ENCODE data around the gene FLOT1.

DNA sequence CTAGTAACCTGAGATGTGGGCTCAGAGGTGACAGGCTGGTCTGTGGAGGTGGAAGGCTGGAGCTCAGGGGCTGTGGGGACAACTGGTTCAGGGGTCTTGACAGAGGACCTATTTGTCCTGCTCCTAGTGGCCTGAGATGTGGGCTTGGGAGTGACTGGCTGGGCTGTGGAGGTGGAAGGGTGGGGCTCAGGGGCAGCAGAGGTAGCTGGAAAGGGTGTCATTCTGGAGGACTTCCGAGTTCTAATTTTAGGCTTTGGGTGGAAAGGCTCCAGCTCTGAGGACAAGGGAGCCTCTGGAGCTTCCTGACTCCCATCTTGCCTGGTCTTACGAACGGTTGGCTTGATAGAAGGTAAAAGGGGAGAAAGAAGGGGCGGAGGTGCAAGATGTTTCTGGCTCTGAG lies 36.9 kb downstream of the FLOT1 start:
- TF ChIP-seq, protein P1, sequence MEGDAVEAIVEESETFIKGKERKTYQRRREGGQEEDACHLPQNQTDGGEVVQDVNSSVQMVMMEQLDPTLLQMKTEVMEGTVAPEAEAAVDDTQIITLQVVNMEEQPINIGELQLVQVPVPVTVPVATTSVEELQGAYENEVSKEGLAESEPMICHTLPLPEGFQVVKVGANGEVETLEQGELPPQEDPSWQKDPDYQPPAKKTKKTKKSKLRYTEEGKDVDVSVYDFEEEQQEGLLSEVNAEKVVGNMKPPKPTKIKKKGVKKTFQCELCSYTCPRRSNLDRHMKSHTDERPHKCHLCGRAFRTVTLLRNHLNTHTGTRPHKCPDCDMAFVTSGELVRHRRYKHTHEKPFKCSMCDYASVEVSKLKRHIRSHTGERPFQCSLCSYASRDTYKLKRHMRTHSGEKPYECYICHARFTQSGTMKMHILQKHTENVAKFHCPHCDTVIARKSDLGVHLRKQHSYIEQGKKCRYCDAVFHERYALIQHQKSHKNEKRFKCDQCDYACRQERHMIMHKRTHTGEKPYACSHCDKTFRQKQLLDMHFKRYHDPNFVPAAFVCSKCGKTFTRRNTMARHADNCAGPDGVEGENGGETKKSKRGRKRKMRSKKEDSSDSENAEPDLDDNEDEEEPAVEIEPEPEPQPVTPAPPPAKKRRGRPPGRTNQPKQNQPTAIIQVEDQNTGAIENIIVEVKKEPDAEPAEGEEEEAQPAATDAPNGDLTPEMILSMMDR (IDR thresholded peaks at IDR 0.05; ENCODE audit: low read length), result no peak
- TF ChIP-seq EZH2phosphoT487 (IDR thresholded peaks at IDR 0.05; ENCODE audit: low read length), result no peak
- TF ChIP-seq EZH2 (optimal IDR thresholded peaks at IDR 0.05; ENCODE audit: low read depth, low read length), result no peak
